ENCODE results near the gene MYADML2.

Gene MYADML2

GRCh38 chr17:81947189-81947588, at the start of gene MYADML2:
MYADML2 (minus strand) TSS chr17:81947233; CDS start chr17:81941741, 5,492 bp downstream.
- DNase-seq (ENCODE audit: insufficient read length, low spot score) = no peak
- no peak for TF ChIP-seq CTCF (IDR thresholded peaks at IDR 0.05; ENCODE audit: insufficient read depth, missing control alignments)
- FAIRE-seq = no peak

GRCh38 chr17:81996232-81996756, 49.3 kb upstream of the MYADML2 start:
- FAIRE-seq (no peak), DNase-seq (ENCODE audit: insufficient read length, low spot score) (no peak)
- TF ChIP-seq CTCF (IDR thresholded peaks at IDR 0.05; ENCODE audit: insufficient read depth, missing control alignments) = no peak

- no peak for DNase-seq (ENCODE audit: insufficient read length, low spot score)
- no peak for FAIRE-seq
- no peak for TF ChIP-seq CTCF (IDR thresholded peaks at IDR 0.05; ENCODE audit: insufficient read depth, missing control alignments)
Measured at GRCh38 chr17:81995463-81996231, 48.6 kb upstream of the MYADML2 start.

- FAIRE-seq (no peak), DNase-seq (ENCODE audit: insufficient read length, low spot score) (no peak)
- no peak for TF ChIP-seq CTCF (IDR thresholded peaks at IDR 0.05; ENCODE audit: insufficient read depth, missing control alignments)
Measured at GRCh38 chr17:81994593-81995462, 47.8 kb upstream of the MYADML2 start.

- no peak for DNase-seq (ENCODE audit: insufficient read length, low spot score)
- FAIRE-seq = no peak
- no peak for TF ChIP-seq CTCF (IDR thresholded peaks at IDR 0.05; ENCODE audit: insufficient read depth, missing control alignments)
Measured at GRCh38 chr17:81993729-81994592, 46.9 kb upstream of the MYADML2 start.

GRCh38 chr17:81992306-81993102, 45.5 kb upstream of the MYADML2 start:
- DNase-seq (ENCODE audit: insufficient read length, low spot score) (no peak), FAIRE-seq (no peak)
- TF ChIP-seq CTCF (IDR thresholded peaks at IDR 0.05; ENCODE audit: insufficient read depth, missing control alignments) = no peak

Data from D721Med (cell line).